Karpas-422 (cell line): Measurements from ENCODE around the gene CYP26C1. TPM values are rescaled to one million over a fixed set of nuclear protein-coding genes. Genes with fewer than 3 reads are reported as not detected.

ENCODE experiments used
- DNase-seq: peaks from one replicate; pipeline ENCODE4 v3.0.0-alpha.2; 2015
- H2AFZ ChIP-seq: fragments of 200-600 bp; sonication (generic); 2 replicates; pipeline ENCODE4 v1.6.1; 2014; ENCODE audit warnings: antibody characterized with exemption, low read length, mixed read lengths
- H3K27ac ChIP-seq: fragments of 200-600 bp; sonication (generic); 2 replicates; pipeline ENCODE4 v1.5.1; 2014; ENCODE audit warnings: mild to moderate bottlenecking, low read length, moderate library complexity
- H3K27me3 ChIP-seq: fragments of 200-600 bp; sonication (generic); 2 replicates; pipeline ENCODE4 v1.6.1; 2014; ENCODE audit warnings: low read length, mixed read lengths
- H3K36me3 ChIP-seq: fragments of 200-600 bp; sonication (generic); 2 replicates; pipeline ENCODE4 v1.6.1; 2014; ENCODE audit warnings: low read length, mixed read lengths; ENCODE audit not compliant: insufficient read depth
- H3K4me1 ChIP-seq: fragments of 200-600 bp; sonication (generic); 2 replicates; pipeline ENCODE4 v1.6.1; 2014; ENCODE audit warnings: mild to moderate bottlenecking, low read length, mixed read lengths
- H3K4me2 ChIP-seq: fragments of 200-600 bp; sonication (generic); 2 replicates; pipeline ENCODE4 v1.6.1; 2014; ENCODE audit warnings: low read length, low read depth, mild to moderate bottlenecking; ENCODE audit not compliant: poor library complexity, severe bottlenecking
- H3K4me3 ChIP-seq: fragments of 200-600 bp; sonication (generic); 2 replicates; pipeline ENCODE4 v1.5.1; 2014; ENCODE audit warnings: mild to moderate bottlenecking, antibody characterized with exemption, low read length, mixed read lengths
- H3K79me2 ChIP-seq: fragments of 200-600 bp; sonication (generic); 2 replicates; pipeline ENCODE4 v1.6.1; 2014; ENCODE audit warnings: mild to moderate bottlenecking, low read length, mixed read lengths
- H3K9ac ChIP-seq: fragments of 200-600 bp; sonication (generic); 2 replicates; pipeline ENCODE4 v1.6.0; 2014; ENCODE audit warnings: low read length
- H3K9me2 ChIP-seq: fragments of 200-600 bp; sonication (generic), shearing (Covaris generic); replicated peaks from 2 replicates; pipeline ENCODE4 v1.6.0; 2014; ENCODE audit warnings: mild to moderate bottlenecking, low read length, moderate library complexity; ENCODE audit not compliant: insufficient read depth
- H3K9me3 ChIP-seq: fragments of 300-700, 200-600 bp; sonication (generic); 2 replicates; pipeline ENCODE4 v1.6.1; 2014; ENCODE audit warnings: low read length, mixed read lengths
- H4K20me1 ChIP-seq: fragments of 200-600 bp; sonication (generic); 2 replicates; pipeline ENCODE4 v1.6.1; 2014; ENCODE audit warnings: mild to moderate bottlenecking, antibody characterized with exemption, low read length, low read depth; ENCODE audit not compliant: insufficient read depth
- total RNA-seq: library from RNA; depleted of rRNA; stranded (reverse); fragments of >200 nt; shearing (Covaris generic); gene quantifications from 2 replicates; pipeline ENCODE4 v1.2.3, GENCODE V29; 2014; ENCODE audit warnings: low replicate concordance

Gene CYP26C1
- total RNA-seq, 1 experiment from 2014 or later: 0.30 TPM

DNA sequence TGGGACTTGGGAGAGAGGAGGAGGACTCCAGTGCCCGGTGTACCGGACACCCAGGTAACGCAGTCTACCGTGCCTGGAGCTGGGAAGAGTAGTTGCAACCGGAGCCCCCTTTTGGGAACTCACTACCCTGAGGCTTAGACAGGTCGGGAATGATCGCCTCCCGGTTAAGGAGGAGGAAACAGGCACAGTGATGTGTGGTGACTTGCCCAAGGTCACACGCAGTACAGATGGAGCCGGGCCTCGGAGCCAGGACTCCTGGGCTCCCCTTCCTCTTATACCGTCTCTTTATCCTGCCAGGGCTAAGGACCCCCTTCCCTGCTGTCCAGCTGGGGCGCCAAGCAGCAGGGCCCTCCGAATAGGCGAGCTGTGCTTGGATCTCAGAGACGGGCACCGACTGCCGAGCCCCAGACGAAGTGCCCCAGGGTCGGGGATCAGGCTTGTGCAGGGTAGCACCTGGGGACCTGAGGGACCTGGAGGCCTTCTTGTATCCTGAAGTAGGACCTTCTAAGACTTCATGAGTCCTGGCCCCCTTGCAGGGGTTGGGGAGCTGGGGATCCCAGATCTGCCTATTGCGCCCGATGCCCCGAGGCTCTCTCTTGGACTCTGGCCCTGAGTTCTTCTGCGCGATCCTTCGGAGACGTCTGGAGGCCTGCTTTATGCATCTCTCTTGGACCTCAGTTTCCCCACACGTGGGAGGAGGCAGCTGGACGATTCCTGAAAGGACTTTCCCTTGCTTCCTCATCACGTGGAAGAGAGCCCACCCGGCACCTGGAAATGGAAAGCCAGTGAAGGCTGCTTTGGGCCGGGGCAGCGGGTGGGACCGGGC lies 12.3 kb downstream of the CYP26C1 start:
- no peak overlapping the region for H3K9ac ChIP-seq
- no peaks in the 10 kb centered on the region for H4K20me1 ChIP-seq
- no peak overlapping the region for H2AFZ ChIP-seq
- peaks cover 4% of the 10 kb centered on the region for H3K4me1 ChIP-seq
- DNase-seq: no peak
- no peaks in the 10 kb centered on the region for H3K36me3 ChIP-seq
- peak overlapping the region; percentile 64 for H3K4me3 ChIP-seq
- peak overlapping the region; percentile 62 for H3K4me2 ChIP-seq
- no peaks in the 10 kb centered on the region for H3K9me2 ChIP-seq
- H3K79me2 ChIP-seq: no peaks in the 10 kb centered on the region
- no peaks in the 10 kb centered on the region for H3K27me3 ChIP-seq
- no peak overlapping the region for H3K27ac ChIP-seq
- H3K9me3 ChIP-seq: no peaks in the 10 kb centered on the region

DNA sequence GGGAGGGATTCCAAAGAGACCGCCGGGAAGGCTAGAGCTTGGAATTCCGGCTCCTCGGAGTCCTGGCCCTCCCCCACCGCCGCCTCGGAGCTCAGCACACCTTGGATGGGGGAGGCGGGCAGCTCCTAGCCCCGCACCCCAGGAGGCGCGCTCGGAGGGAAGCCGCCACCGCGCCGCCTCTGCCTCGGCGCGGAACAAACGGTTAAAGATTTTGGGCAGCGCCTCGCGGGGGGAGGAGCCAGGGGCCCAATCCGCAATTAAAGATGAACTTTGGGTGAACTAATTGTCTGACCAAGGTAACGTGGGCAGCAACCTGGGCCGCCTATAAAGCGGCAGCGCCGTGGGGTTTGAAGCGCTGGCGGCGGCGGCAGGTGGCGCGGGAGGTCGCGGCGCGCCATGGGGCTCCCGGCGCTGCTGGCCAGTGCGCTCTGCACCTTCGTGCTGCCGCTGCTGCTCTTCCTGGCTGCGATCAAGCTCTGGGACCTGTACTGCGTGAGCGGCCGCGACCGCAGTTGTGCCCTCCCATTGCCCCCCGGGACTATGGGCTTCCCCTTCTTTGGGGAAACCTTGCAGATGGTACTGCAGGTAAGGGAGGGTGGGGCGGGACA lies 13.0 kb downstream of the CYP26C1 start, which contains the start of gene CYP26A1:
TSS of gene CYP26A1 (plus strand) at position 355 of the 608 bp plus-strand sequence. CDS start at position 397, 42 bp downstream.
- Histone ChIP-seq H2AFZ (no peak within 1 kb of the TSS), H4K20me1 (no peaks in the 10 kb centered on the region), H3K36me3 (no peaks in the 10 kb centered on the region), H3K79me2 (no peaks in the 10 kb centered on the region), H3K27ac (no peak within 1 kb of the TSS), H3K4me1 (peaks cover 4% of the 10 kb centered on the region), H3K4me2 (peak within 1 kb of the TSS; percentile 62), H3K4me3 (peak within 1 kb of the TSS; percentile 64), H3K27me3 (no peaks in the 10 kb centered on the region), H3K9me3 (no peaks in the 10 kb centered on the region), H3K9ac (peak within 1 kb of the TSS; percentile 45), H3K9me2 (no peaks in the 10 kb centered on the region)
- peak; percentile 42 for DNase-seq

DNA sequence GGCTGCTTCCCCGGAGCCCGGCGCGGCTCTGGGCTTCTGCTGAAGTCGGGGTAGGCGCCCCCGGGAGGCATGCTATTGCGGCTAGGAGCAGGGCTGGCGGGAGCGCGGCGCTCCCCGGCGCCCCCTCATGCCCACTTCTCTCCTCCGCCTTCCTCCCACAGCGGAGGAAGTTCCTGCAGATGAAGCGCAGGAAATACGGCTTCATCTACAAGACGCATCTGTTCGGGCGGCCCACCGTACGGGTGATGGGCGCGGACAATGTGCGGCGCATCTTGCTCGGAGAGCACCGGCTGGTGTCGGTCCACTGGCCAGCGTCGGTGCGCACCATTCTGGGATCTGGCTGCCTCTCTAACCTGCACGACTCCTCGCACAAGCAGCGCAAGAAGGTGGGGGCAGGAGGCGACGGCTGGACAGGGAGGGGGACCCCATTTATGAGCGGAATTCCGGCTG lies 13.6 kb downstream of the CYP26C1 start:
- no peaks in the 10 kb centered on the region for H3K9me2 ChIP-seq
- H3K4me3 ChIP-seq: peak overlapping the region; percentile 64
- H3K36me3 ChIP-seq: no peaks in the 10 kb centered on the region
- H4K20me1 ChIP-seq: no peaks in the 10 kb centered on the region
- H3K4me2 ChIP-seq: peak overlapping the region; percentile 62
- H3K9me3 ChIP-seq: no peaks in the 10 kb centered on the region
- no peaks in the 10 kb centered on the region for H3K79me2 ChIP-seq
- H2AFZ ChIP-seq: no peak overlapping the region
- H3K27ac ChIP-seq: no peak overlapping the region
- DNase-seq: peak; percentile 56
- H3K4me1 ChIP-seq: peaks cover 4% of the 10 kb centered on the region
- no peaks in the 10 kb centered on the region for H3K27me3 ChIP-seq
- peak overlapping the region; percentile 45; the same call in 1 of the 2 replicates for H3K9ac ChIP-seq

DNA sequence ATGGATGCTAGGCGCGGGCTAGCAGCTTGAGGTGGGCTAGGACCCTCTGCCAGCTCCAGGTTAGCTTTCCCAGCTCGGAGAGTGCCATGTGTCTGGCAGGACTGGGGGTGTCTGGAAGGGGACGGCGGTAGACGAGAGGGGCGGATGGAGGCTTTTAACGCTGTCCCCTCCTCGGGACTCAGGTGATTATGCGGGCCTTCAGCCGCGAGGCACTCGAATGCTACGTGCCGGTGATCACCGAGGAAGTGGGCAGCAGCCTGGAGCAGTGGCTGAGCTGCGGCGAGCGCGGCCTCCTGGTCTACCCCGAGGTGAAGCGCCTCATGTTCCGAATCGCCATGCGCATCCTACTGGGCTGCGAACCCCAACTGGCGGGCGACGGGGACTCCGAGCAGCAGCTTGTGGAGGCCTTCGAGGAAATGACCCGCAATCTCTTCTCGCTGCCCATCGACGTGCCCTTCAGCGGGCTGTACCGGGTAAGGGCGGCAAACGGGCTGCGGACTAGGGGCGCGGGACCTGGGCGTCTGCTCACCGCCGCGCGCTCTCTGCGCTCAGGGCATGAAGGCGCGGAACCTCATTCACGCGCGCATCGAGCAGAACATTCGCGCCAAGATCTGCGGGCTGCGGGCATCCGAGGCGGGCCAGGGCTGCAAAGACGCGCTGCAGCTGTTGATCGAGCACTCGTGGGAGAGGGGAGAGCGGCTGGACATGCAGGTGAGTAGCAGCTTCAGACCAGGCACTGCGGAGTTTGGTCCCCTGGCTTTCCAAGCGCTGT lies 14.2 kb downstream of the CYP26C1 start:
- Histone ChIP-seq H3K4me1 (peaks cover 4% of the 10 kb centered on the region), H3K36me3 (no peaks in the 10 kb centered on the region), H2AFZ (no peak overlapping the region), H3K9me3 (no peaks in the 10 kb centered on the region), H3K79me2 (no peaks in the 10 kb centered on the region), H3K27ac (no peak overlapping the region), H4K20me1 (no peaks in the 10 kb centered on the region), H3K9me2 (no peaks in the 10 kb centered on the region), H3K4me2 (no peak overlapping the region), H3K4me3 (no peak overlapping the region), H3K9ac (no peak overlapping the region), H3K27me3 (no peaks in the 10 kb centered on the region)
- no peak for DNase-seq

DNA sequence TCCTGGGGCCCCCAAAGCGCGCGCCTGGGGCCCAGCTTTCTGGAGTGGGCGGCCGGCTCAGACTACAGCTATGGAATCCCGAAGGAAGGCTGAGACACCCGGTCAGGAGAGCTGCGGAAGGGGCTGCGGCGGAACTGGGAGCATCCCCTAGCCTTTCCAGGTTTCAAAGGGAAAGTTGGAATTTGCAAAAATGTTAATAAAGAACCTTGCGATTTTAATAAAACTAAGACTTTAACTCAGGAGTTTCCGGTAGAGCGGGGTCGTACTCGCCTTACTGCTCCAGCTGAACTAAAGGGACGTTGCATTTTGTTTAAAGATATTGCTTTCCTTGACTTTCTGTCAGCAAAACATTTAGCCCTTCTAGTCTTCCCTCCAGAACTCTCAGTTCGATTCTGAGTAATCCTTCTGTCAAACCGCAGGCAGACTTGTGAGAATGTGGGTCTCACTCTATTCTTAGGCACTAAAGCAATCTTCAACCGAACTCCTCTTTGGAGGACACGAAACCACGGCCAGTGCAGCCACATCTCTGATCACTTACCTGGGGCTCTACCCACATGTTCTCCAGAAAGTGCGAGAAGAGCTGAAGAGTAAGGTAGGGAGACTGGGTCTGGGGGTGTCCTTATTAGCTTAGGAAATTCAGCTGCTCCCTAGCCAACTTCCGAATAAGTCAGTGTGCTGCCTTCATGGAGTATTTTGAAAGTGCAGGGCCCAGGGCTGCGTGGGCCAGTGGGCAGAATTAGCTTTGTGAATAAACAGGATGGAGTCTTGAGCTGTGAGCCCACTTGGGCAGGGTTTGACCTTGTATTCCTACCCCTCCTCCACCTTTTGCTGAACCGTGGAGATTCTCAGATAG lies 15.0 kb downstream of the CYP26C1 start:
- Histone ChIP-seq H4K20me1 (no peaks in the 10 kb centered on the region), H3K9me2 (no peaks in the 10 kb centered on the region), H3K9me3 (no peaks in the 10 kb centered on the region), H3K9ac (no peak overlapping the region), H3K79me2 (no peaks in the 10 kb centered on the region), H3K4me3 (no peak overlapping the region), H3K27me3 (no peaks in the 10 kb centered on the region), H3K4me1 (peaks cover 4% of the 10 kb centered on the region), H3K4me2 (no peak overlapping the region), H3K27ac (no peak overlapping the region), H3K36me3 (no peaks in the 10 kb centered on the region), H2AFZ (no peak overlapping the region)
- DNase-seq: no peak

DNA sequence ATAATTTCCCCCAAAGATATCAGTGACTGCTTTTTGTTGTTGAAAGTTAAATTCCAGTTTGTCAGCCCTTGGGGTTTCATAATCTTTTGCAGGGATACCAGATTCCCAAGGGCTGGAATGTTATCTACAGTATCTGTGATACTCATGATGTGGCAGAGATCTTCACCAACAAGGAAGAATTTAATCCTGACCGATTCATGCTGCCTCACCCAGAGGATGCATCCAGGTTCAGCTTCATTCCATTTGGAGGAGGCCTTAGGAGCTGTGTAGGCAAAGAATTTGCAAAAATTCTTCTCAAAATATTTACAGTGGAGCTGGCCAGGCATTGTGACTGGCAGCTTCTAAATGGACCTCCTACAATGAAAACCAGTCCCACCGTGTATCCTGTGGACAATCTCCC lies 16.3 kb downstream of the CYP26C1 start:
- no peaks in the 10 kb centered on the region for H3K79me2 ChIP-seq
- peaks cover 4% of the 10 kb centered on the region for H3K4me1 ChIP-seq
- no peak overlapping the region for H3K4me3 ChIP-seq
- H4K20me1 ChIP-seq: no peaks in the 10 kb centered on the region
- no peak overlapping the region for H3K27ac ChIP-seq
- no peaks in the 10 kb centered on the region for H3K36me3 ChIP-seq
- H3K9me2 ChIP-seq: no peaks in the 10 kb centered on the region
- no peak overlapping the region for H2AFZ ChIP-seq
- no peak overlapping the region for H3K4me2 ChIP-seq
- H3K9ac ChIP-seq: no peak overlapping the region
- H3K9me3 ChIP-seq: no peaks in the 10 kb centered on the region
- no peak for DNase-seq
- H3K27me3 ChIP-seq: no peaks in the 10 kb centered on the region

DNA sequence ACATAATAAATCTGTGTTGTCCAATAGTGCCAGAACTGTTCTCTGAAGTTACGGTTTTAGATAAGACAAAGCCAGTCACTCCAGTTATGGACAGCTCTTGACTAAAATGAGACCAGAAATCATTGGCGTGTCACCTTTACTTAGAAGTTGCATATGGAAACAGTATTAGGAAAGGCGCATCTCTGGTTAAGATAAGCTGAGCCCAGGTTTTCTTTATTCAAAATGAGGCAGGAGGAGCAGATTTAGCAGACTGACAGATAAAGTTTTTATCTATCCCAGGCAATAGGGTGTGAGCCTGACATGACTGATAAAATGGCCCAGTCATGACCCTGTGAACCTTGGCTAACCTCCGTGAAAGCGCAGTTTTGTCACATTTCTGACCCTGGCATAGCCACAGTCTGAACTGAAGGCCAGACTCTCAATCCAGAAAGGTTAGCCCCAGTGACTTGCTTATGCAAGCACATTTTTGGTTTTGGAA lies 17.3 kb downstream of the CYP26C1 start:
- H3K27ac ChIP-seq: no peak overlapping the region
- no peaks in the 10 kb centered on the region for H4K20me1 ChIP-seq
- H3K36me3 ChIP-seq: no peaks in the 10 kb centered on the region
- H3K79me2 ChIP-seq: no peaks in the 10 kb centered on the region
- H3K9me3 ChIP-seq: no peaks in the 10 kb centered on the region
- H3K4me1 ChIP-seq: peaks cover 4% of the 10 kb centered on the region
- no peaks in the 10 kb centered on the region for H3K27me3 ChIP-seq
- no peak for DNase-seq
- H2AFZ ChIP-seq: no peak overlapping the region
- no peak overlapping the region for H3K9ac ChIP-seq
- H3K9me2 ChIP-seq: no peaks in the 10 kb centered on the region
- no peak overlapping the region for H3K4me2 ChIP-seq
- no peak overlapping the region for H3K4me3 ChIP-seq
